ENCODE results near the gene KRT6A. TPM values are rescaled to one million over a fixed set of nuclear protein-coding genes. Genes with fewer than 3 reads are reported as not detected.
"Not testable (repeated sequence)": the region's sequence is repeated elsewhere in the genome, so short reads cannot be mapped to it uniquely, and the experiment has no call there.

Gene KRT6A
- total RNA-seq, 1 experiment from 2014 or later, result not detected

- no peak for DNase-seq (ENCODE audit: low spot score)
Observed at GRCh38 chr12:52502877-52503276, 9.8 kb upstream of the KRT6A start.

GRCh38 chr12:52501490-52501889 is 8.4 kb upstream of the KRT6A start:
- DNase-seq (ENCODE audit: low spot score), result no peak

DNA sequence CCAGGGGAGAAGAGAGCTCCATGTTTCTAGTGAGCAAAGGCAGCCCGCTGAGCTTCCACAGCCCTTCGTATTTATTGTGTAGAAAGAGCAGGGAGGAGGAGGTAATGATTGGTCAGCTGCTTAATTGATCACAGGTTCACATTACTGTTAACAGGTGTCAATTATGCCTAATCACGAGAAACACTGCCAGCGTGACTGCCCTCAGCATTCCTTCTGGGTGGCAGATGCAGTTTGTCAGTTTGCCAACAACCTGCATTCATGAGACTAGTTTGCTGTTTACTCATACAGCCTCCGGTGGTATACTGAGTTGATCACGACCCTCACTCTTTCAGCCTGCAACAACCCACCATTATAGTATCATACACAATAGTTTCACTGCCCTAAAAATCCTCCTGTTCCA is 7.5 kb upstream of the KRT6A start:
- not testable (repeated sequence) for DNase-seq (ENCODE audit: low spot score)

DNA sequence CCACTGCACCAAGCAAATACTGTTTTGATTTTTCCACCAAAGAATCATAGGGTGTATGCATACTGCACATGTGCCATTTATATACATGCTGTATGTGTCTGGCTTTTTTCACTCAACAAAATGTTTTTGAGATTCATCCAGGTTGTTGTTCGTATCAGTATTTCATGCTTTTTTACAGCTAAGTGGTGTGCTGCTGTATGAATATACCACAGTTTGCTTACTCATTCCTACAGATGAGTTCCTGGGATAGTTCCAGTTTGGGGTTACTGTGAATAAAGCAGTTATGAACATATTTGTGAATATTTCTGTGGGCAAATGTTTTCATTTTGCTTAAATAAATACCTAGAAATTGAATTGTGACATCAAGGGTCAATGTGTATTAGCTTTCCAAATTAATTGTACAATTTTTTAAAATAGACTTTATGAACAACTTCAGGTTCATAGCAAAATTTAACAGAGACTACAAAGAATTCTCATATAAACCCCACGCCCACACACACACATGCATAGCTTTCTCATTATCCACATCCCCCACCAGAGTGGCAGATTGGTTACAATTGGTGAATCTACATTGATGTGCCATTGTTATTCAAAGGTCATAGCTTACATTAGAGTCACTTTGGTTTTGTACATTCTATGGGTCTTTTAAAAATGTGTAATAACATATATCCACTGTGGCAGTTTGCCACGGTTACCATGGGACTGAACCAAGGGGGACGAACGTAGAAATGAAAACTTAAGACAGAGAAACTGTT is 6.9 kb upstream of the KRT6A start:
- DNase-seq (ENCODE audit: low spot score), result no peak

GRCh38 chr12:52498946-52499345 is 5.9 kb upstream of the KRT6A start:
- no peak for DNase-seq (ENCODE audit: low spot score)

DNA sequence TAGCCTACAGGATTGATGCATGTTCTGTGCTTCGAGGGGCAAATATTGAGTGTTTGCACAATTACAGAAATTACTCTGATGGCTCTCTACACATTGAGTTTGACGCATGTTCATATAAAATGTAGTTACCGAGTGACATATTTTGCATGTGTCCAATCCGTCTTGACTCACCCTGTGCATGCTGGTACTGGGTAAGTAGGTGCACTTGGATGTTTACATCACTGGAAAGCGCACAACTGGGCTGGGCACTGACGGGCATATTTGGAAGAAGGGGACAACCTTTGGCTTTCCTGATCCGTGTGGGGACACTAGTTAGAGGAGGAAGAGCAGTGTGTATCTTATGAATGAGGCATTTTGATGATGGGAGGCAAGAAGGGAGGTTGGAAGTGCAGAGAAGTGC is 4.9 kb upstream of the KRT6A start:
- no peak for DNase-seq (ENCODE audit: low spot score)

DNA sequence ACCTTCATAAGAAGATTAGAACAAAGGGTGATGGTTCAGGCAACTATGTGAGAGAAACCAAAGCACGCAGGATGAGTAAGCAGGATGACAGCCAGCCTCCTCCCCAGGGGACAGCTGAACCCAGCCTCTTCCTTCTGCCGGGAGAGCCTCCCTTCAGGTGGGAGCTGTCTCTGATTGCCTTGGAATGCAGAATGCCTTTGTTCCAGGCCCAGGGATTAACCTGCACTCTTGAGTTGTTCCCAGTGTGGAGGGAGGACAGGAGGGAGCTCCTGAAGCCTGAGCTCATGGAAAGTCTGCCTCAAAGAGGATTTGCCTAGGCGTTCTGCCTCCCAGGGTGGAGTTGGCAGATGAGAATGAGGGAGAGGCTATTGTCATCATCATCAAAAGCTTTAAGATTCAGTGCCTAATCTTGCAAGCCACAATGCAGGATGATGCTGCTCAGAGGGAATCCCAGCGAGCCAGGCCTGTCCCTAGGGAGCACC is 3.6 kb upstream of the KRT6A start:
- DNase-seq (ENCODE audit: low spot score), result no peak

DNA sequence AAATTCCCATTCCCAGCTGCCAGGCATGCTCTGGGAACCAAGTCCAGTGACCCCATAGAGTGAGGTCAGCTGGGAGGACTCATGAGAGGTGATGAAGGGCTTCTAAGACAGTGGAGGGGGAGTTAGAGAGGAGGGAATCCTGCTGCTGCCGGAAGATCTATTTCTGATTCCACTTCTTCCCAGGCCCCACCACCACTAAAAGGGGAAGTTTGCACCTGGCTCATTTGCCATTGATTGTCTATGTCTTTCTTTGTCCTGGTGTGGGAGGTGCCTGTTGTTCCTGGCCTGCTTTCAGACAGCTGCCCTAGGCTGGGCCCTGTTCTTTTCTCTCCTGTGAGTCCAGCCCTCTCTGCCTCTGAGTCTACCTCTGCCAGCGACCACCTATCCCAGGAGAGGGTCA is 3.0 kb upstream of the KRT6A start:
- DNase-seq (ENCODE audit: low spot score), result no peak

GRCh38 chr12:52495389-52495788 is 2.3 kb upstream of the KRT6A start:
- peak; percentile 36 for DNase-seq (ENCODE audit: low spot score)

GRCh38 chr12:52494518-52494917 is 1.5 kb upstream of the KRT6A start:
- no peak for DNase-seq (ENCODE audit: low spot score)

DNA sequence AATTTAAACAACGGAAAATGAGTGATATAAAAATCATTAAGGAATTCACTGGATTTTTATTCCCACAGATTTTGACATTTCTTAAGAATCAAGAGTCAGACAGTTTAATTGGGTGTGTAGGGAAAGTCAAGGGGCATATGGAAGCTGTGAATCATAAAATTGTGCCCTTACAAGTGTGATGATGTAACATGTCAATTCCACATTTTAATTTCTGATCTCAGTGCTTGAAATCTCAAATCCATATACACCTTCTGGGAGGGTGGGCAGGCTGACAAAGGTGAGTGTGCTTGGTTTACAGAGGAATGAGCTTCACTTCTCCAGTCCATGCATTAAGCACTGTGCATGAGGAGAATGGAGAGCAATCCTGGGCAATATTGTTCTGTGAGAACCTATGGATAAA is 1.0 kb upstream of the KRT6A start:
- DNase-seq (ENCODE audit: low spot score), result no peak

- DNase-seq (ENCODE audit: low spot score), result not testable (repeated sequence)
Observed at GRCh38 chr12:52492405-52492804, 652 bp downstream of the KRT6A start.

DNA sequence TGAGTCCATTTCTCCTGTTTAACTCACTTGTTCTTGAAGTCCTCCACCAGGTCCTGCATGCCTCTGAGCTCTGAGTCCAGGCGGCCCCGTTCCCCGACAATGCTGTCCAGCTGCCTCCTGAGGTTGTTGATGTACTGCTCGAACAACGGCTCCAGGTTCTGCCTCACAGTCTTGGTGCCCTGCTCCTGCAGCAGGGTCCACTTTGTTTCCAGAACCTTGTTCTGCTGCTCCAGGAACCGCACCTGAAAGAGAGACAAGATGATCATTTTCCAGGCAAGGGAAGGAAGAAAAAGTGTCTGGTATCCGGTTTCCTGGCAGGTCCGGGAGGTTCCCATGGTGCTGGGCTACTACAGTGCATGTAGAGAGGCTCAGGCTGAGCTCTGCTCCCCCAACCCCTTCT is 1.6 kb downstream of the KRT6A start:
- DNase-seq (ENCODE audit: low spot score), result not testable (repeated sequence)

GRCh38 chr12:52488736-52489135 is 4.3 kb downstream of the KRT6A start:
- no peak for DNase-seq (ENCODE audit: low spot score)

DNA sequence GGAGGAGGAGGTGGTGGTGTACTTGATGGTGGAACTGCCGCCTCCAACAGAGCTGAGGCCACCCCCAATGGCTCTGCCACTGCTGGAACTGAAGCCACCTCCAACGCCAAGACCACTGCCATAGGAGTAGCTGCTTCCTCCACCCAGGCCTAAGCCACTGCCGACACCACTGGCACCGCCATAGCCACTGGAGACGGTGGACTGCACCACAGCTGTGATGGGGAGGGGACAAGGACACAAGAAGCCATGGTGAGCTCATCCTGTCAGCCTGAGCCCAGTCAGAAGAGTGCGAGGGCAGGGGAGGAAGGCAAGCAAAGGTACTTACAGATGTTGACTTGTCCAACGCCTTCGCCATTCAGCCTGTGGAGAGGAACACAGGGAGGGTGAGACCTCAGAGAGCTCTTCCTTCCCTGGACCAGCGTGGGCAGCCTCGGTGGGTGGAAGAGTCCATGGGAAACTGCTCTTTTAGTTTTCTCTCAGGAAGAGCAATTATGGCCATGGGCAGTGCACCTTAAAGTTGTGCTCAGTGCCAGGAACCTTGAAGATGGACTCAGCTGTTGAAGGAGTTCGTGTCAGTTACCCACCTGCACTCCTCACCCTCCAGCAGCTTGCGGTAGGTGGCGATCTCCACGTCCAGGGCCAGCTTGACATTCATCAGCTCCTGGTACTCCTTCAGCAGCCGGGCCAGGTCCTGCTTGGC is 5.2 kb downstream of the KRT6A start:
- not testable (repeated sequence) for DNase-seq (ENCODE audit: low spot score)

GRCh38 chr12:52487211-52487610 is 5.8 kb downstream of the KRT6A start:
- DNase-seq (ENCODE audit: low spot score), result no peak

GRCh38 chr12:52486166-52487105 is 6.6 kb downstream of the KRT6A start:
- DNase-seq (ENCODE audit: low spot score), result no peak

GRCh38 chr12:52480073-52480472 is 13.0 kb downstream of the KRT6A start:
- no peak for DNase-seq (ENCODE audit: low spot score)

- no peak for DNase-seq (ENCODE audit: low spot score)
Observed at GRCh38 chr12:52477651-52478050, 15.4 kb downstream of the KRT6A start.

DNA sequence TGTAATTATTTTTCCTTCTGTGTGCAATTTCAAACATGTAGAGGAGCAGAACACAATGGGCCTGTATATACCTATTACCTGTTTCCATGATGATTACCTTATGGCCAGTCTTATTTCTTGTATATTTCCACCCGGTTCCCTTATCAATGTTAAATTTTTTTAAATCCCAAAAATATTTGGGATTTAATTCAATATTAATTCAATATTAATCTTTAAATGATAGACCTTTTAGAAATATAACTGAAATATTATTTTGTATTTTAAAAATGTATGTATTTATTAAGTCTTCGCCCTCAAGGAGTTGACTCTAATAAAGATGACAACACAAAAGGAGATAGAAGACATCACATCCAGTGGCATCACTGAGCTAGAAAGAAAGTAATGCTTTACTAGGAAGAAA is 18.8 kb downstream of the KRT6A start:
- no peak for DNase-seq (ENCODE audit: low spot score)

GRCh38 chr12:52473768-52474167 is 19.3 kb downstream of the KRT6A start, which contains the start of gene KRT6C:
Gene KRT6C (minus strand): TSS chr12:52473805. CDS start chr12:52473737, 68 bp downstream.
- DNase-seq (ENCODE audit: low spot score), result no peak

DNA sequence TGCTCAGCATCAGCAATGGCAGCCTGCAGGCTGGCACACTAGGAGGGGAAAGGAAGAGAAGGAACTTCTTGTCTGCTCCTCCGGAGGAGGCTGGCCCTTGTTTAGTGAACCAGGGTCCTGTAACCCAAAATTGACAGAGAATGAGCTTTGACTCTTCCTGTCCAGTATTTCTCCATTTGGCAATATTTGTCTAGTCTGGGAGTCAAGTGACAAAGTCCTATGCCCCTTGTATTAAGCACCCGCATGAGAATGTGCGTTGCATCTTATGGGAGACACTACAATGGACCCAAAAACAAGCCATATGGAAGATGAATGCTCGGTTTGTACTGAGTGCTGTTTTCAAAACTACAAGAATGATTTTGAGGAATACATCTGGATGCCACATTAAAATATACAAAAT is 23.2 kb downstream of the KRT6A start:
- no peak for DNase-seq (ENCODE audit: low spot score)
